ENCODE measurements around the gene RASSF10.

Gene RASSF10

DNA sequence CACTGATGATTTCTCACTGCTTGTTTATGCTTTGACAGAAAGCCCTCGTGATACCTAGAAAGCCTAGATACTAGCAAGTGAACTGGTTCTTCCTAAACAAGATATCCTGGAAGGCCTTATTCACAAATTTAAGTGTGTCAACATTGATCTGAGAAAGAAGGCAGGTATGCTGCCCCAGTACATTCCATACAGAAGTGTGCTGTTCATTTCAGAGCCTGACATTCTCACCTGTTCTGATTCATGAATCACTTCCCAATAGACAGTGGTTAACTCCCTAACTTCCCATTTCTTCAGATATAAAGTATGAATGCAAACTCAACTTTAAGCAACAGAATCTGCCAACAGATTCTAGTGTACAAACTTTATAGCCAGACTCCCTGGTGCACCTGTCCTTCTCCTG is 15.5 kb upstream of the RASSF10 start:
- H3K4me3 ChIP-seq (ENCODE audit: low read depth, low read length) = no peak overlapping the region

DNA sequence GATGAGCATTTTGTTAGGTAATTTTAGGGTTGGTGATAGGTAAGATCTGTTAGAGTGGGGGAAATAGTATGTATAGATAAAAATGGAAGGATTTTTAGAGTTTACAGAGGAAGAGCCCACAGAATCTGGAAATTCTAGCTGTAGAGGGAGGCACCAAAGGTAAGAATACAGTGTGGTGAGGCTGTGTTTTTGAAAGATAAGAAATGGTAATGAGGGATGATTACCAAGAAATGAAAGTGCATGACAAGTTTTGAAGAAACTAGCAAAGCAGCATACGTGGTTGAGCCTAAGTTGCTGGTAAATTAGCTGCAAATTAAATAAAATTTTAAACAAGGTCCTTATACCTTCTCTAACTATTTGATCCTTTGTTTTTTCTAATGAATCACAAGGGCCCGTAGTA is 14.6 kb upstream of the RASSF10 start:
- H3K4me3 ChIP-seq (ENCODE audit: low read depth, low read length) = no peak overlapping the region

DNA sequence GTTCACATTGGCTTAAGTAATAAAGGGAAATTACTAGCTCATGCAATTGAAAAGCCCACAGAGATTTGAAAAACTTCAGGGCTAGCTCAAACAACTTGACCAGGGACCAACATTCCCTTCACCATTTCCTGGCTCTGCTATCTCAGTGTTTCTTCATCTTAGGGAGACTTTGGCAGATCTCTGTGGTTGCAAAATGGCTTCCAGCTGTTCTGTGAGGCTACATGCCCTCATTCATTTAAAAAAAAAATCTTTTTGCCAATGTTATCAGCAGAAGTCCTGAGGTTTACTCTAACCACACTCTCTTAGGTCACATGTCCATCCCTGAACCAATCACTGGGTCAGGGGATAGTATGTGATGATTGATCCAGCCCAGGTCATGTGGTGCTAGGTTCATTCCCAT is 13.9 kb upstream of the RASSF10 start:
- no peak overlapping the region for H3K4me3 ChIP-seq (ENCODE audit: low read depth, low read length)

DNA sequence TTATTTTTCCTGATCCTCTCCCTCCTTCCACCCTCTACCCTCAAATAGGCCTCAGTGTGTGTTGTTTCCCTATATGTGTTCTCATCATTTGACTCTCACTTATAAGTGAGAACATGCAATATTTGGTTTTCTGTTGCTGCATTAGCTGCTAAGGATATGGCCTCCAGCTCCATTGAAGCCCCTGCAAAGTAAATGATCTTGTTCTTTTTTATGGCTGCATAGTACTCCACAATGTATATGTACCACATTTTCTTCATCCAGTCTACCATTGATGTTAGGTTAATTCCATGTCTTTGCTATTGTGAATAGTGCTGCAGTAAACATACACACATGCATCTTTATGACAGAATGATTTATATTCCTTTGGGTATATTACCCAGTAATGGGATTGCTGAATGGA is 13.3 kb upstream of the RASSF10 start:
- no peak overlapping the region for H3K4me3 ChIP-seq (ENCODE audit: low read depth, low read length)

DNA sequence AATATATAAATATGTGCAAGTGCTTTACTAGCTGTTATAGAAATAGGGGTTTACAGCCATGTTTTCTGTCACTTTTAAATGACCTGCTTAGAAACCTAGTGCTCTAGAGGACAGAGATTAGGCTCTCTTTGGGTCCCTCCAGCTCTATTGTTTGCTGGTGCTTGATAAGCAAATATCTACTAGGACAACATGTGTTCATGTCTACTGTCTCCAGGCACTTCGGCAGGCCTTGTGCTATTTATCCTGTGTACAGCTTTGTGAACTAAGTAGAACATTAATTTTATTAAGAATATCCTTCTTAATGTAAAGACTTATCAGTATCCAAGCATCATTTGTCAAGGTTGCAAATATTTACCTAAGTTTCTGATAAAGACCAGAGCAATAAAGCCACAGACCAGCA is 11.9 kb upstream of the RASSF10 start:
- H3K4me3 ChIP-seq (ENCODE audit: low read depth, low read length) = no peak overlapping the region

DNA sequence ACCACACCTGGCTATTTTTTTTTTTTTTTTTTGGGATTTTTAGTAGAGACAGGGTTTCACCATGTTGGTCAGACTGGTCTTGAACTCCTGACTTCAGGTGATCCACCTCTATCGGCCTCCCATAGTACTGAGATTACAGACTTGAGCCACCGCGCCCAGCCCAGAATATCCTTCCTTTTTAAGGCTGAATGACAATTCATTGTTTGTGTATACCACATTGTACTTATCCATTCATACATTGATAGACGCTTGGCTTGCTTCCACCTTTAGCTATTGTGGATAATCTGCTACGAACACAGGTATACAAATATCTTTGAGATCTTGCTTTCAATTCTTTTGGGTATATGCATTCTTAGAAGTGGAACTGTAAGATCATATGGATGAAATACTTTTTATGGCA is 10.8 kb upstream of the RASSF10 start:
- H3K4me3 ChIP-seq (ENCODE audit: low read depth, low read length) = no peak overlapping the region

DNA sequence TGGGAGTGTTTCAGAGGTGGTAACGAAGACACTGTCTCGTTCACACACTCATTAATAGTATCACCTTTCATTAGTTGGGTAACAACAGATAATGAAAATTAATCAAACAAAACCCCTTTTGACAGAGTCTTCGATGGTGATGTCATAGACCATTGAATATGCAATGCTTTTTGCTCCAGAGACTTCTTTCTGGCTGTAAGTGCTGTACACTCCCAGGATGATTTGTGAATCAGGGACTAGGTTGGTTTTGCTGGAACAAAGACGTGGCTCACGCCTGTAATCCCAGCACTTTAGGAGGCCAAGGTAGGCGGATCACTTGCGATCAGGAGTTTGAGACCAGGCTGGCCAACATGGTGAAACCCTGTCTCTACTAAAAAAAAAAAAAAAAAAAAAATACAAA is 9.5 kb upstream of the RASSF10 start:
- H3K4me3 ChIP-seq (ENCODE audit: low read depth, low read length) = no peak overlapping the region

DNA sequence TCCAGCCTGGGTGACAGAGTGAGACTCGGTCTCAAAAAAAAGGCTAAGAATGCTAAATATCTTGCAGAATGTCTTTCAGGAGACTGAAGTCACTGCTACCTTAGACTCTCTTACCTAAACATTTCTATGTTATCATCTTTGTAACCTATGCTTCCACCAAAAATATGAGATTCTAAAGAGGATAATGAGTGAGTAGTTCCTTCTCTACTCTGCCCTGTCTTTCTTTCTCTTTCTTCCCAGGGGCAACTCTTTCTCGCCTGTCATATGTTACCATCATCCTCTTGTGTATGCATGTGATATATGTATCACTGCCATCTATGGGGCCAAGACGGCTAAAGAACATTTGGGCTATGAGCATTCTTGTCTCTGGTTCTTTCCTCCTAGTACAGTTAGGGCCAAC is 9.0 kb upstream of the RASSF10 start:
- no peak overlapping the region for H3K4me3 ChIP-seq (ENCODE audit: low read depth, low read length)

DNA sequence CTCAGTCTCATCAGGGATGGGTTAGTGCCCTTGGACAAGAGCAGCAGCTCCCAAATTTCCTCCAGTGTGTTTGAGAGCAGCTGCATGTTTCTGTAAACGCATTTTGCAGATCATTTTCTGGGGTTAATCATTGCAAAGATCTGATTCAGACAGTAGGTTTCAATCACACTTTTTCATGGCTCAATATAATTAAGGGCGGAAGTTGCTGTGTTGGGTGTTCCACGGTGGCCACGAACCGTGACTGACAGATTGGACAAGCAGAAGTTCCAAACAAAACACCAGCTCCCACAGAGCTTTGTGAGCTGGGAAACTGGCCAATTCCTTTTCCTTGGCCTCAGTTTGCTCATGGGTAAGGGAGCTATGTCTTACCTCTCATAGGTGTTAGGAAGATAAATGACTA is 8.4 kb upstream of the RASSF10 start:
- H3K4me3 ChIP-seq (ENCODE audit: low read depth, low read length) = no peak overlapping the region

DNA sequence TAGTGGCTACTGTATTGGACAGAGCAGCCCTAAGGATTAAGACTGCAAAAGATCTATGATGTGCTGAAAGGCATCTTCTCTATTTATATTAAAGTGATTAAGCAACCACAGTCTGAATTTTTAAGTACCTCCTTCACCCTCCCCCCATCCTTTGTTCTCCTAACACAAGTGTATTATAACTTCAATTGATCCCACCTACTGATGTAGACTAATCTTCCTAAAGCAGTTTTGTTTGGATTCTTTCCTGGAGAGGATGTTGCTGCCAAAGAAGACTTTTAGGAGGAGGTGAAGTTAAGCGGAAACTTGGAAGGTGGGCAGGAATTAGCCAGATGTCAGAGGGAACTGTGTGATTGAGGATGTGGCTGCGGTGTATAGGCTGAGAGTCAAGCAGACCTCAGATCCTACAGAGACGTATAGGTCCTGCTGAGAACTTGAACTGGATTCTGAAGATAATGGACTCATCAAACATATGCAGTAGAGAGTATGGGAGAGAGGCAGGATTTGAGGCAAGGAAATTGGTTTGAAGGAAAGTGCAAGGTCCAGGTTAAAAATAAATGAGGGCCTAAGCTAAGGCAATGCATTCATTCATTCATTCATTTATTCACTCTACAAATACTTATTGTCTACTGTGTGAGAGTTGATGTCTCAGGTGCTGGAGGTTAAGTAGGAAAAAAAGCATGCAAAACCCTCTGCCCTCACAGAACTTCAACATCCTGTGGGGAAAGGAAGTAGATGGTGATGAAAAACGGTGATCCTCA is 5.2 kb upstream of the RASSF10 start:
- H3K4me3 ChIP-seq (ENCODE audit: low read depth, low read length) = no peak overlapping the region

DNA sequence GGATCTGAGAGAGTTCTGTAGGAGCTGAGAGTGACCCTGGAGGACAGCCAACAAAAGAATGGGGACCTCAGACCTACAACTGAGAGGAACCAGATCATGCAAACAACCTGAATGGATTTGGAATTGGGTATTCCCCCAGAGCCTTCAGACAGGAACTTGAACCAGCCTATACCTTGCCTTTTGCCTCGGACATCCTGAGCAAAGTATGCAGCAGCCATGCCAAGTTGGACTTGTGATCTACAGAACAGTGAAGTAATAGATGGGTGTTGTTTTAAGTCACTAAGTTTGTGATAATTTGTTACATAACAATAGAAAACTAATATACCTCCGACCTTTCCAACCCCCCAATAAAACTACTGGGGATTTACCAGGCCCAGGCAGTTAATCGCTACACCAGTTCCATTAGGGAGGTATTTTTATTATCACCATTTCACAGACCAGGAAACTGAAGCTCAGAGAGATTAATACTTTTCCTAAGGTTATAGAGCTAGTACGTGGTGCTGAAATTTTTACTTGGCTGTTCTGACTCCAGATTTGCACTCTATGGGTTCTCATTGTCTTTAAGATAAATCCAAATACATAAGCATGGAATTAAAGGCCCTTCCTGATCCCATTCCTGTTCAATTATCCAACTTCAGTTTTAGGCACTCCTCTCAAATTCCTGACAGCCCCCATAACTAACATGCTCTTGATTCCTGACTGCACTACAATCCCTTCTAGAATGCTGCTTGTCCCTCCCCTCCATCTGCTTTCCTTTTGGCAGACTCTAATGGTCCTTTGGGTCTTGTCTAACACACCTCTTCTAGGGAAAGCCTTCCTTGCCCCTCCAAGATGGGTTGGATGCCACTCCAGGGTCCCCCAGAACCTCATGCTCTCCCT is 1.7 kb upstream of the RASSF10 start:
- no peak overlapping the region for H3K4me3 ChIP-seq (ENCODE audit: low read depth, low read length)

DNA sequence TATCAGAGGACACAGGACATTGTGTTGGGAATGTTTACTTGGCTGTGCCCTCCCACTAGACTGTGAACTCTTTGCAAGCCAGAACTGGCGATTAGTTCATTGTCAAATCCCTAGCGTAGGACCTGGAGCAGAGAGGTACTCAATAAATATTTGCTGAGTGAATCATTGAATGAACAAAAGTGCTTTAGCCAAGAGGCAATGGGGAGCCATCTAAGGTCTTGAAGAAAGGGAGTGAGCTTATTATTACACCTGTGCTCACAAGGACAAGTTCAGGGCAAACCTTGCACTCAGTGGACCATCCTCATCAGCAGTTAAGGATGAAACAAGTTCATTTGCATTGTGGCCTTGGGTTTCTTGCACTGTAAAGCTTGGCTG is 1.1 kb upstream of the RASSF10 start:
- no peak overlapping the region for H3K4me3 ChIP-seq (ENCODE audit: low read depth, low read length)

DNA sequence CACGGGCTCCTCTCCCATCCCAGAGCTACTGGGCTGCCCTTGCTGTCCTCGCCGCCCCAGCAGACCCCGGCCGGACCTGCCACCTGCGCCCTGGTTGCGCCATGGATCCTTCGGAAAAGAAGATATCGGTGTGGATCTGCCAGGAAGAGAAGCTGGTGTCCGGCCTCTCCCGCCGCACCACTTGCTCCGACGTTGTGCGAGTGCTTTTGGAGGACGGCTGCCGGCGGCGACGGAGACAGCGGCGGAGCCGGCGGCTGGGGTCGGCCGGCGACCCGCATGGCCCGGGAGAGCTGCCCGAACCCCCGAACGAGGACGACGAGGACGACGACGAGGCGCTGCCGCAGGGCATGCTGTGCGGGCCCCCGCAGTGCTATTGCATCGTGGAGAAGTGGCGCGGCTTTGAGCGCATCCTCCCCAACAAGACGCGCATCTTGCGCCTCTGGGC is 382 bp downstream of the RASSF10 start:
- H3K4me3 ChIP-seq (ENCODE audit: low read depth, low read length) = peak overlapping the region; percentile 27

DNA sequence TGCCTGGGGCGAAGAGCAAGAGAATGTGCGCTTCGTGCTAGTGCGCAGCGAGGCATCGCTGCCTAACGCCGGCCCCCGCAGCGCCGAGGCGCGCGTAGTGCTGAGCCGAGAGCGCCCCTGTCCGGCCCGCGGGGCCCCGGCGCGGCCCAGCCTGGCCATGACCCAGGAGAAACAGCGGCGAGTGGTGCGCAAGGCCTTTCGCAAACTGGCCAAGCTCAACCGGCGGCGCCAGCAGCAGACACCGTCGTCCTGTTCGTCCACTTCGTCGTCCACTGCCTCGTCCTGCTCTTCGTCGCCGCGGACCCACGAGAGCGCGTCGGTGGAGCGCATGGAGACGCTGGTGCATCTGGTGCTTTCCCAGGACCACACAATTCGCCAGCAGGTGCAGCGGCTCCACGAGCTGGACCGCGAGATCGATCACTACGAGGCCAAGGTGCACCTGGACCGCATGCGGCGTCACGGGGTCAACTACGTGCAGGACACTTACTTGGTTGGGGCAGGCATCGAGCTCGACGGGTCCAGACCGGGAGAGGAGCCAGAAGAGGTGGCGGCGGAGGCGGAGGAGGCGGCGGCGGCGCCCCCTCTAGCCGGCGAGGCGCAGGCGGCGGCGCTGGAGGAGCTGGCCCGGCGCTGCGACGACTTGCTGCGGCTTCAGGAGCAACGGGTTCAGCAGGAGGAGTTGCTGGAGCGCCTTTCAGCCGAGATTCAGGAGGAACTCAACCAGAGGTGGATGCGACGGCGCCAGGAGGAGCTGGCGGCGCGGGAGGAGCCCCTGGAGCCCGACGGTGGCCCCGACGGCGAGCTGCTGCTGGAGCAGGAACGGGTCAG is 1.0 kb downstream of the RASSF10 start:
- peak overlapping the region; percentile 27 for H3K4me3 ChIP-seq (ENCODE audit: low read depth, low read length)

DNA sequence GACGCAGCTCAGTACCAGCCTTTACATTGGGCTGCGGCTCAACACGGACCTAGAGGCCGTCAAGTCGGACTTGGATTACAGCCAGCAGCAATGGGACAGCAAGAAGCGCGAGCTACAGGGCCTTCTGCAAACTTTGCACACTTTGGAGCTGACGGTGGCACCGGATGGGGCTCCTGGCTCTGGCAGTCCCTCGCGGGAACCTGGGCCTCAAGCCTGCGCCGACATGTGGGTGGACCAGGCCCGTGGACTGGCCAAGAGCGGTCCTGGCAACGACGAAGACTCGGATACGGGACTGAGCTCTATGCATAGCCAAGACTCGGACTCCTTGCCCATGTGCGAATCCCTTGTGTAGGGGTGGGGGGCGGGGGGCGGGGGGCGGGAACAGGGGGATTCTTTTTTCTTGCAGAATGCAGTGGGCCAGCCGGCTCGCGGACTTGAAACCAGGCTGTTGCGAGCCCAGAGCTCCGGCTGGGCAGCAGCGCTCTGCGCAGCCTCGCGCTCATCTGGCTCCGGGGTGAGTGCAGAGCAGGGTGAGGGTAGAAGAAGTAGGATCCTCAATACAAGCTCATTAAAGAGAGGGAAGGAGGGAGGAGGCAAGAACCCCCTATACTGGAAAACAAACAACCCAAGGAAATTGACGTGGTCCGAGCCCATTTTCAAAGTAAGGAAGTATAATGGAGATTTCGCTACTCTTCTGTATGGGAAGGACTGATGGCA is 1.8 kb downstream of the RASSF10 start:
- H3K4me3 ChIP-seq (ENCODE audit: low read depth, low read length) = peak overlapping the region; percentile 10

DNA sequence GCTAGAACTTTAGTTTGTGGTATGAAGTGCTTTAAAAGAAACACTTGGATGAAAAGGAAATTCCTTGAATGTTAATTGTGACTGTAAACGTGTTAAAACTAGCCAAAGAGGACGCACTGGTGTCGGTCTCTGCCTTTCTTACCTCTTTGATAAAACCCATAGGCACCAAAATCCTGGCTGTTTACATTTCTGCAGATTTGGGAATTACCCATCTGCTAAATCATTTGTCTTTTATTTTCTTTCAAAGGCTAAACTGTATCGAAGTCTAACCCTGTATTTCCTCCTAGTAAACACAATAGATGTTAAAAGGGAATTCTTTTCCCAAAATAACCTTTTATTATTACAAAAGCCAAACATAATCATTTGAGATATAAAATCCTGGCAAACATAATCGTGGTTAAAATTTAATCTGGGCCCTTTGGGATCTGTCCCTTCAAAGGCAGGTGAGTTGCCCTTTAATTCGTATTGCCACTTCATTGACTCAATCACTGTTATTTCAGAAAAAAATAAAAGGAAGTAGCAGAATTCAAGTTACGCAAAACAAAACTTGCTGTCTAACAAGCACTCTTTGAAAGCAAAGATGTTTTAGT is 2.4 kb downstream of the RASSF10 start:
- H3K4me3 ChIP-seq (ENCODE audit: low read depth, low read length) = peak overlapping the region; percentile 10

DNA sequence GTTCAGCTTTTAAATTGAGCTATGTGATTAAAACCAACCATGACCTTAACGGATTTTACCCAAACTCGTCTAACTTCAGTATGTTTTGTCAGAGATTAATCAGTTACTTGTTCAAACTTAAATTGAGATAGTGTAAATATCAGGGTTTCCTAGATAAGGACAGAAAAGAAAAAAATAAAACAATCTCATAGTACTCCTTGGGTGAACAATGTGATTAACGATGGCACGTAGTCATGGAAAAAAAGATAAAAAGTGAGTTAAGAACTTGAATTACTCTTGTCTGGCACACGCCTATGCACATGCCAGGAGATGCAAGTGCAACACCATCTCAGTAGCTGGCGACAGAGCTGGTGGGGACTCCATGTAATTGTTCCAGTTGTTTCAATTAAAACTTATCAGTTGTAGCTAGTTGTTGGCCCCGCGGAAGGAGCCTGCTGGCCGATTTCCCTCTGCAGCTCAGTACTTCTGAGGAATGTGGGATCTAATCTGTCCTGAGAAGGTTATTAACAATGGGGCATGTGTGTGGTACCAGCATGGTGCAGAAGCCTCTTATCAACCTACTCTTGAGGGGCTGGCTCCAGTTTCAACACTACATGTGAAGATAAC is 3.0 kb downstream of the RASSF10 start:
- no peak overlapping the region for H3K4me3 ChIP-seq (ENCODE audit: low read depth, low read length)

DNA sequence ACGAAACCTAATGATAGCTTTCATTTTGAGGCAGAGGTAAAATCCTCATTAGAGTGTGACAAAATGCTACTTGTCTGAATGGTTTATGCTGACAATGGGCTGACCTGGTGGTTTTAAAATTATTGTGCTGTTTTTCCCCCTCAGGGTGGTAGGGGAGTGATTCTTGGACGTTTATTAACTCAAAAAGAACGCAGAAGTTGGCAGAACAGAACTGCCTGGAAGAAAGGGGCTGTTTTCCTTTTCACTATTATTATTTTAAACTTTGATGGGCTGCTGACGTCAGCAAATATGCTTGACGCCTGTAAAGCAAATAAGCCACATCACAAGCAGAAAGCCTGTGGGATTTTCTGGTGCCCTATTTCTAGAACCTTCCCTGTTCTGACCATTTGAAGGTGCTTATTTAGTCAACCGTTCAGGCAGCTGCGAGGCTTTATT is 4.0 kb downstream of the RASSF10 start:
- no peak overlapping the region for H3K4me3 ChIP-seq (ENCODE audit: low read depth, low read length)

DNA sequence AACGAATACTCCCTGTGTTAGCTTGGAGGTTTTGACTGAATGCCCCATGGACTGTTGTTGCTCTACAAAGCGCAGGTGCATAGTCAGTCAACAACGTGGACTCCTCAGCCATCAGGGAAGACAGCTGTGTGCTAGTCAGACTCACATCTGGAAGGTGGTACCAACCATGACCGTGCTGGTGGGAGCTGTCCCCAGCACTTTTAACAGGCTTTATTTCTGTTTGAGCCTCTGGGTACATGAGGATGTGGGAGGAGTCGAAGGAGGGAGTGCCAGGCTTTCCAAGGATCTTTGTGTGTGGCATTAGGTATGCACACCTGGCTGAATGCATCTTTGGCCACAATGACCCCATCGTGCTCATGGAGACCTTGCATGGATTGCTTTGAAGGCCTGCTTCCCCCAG is 6.6 kb downstream of the RASSF10 start:
- H3K4me3 ChIP-seq (ENCODE audit: low read depth, low read length) = no peak overlapping the region

DNA sequence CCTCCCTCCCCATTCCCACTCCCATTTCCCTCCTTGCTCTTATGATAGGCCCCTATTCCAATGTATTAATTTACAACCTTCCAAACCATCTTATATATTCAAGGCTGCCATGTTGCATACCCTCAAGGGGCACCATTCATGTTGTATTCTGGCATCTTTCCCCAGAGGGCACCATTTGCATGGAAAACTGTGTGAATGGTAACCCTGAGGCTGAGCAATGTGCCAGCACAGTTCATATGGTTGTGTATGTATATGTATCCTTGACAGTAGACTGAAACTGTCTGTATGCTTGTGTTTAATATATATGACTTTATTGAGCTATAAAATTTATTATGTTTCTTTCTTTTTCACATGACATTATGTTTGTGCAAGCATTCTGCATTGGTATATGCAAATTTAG is 7.3 kb downstream of the RASSF10 start:
- no peak overlapping the region for H3K4me3 ChIP-seq (ENCODE audit: low read depth, low read length)

Measured in iPS-11a (cell line).